ENCODE results near the gene ATP2C1.
"Not testable (repeated sequence)": the region's sequence is repeated elsewhere in the genome, so short reads cannot be mapped to it uniquely, and the experiment has no call there.

Gene ATP2C1

GRCh38 chr3:131033480-131034080, 139.7 kb downstream of the ATP2C1 start:
- DNase-seq (ENCODE audit: low read depth), result peak; percentile 41
- TF ChIP-seq CTCF (conservative IDR thresholded peaks at IDR 0.05; ENCODE audit: low read length), result peak; percentile 72

GRCh38 chr3:131036200-131036816, 142.4 kb downstream of the ATP2C1 start:
- no peak overlapping the region for H3K4me3 ChIP-seq (ENCODE audit: low read length)
- peak; percentile 81 for DNase-seq (ENCODE audit: low read depth)
- no peak for TF ChIP-seq CTCF (conservative IDR thresholded peaks at IDR 0.05; ENCODE audit: low read length)

More at GRCh38 chr3:131033480-131034080, 139.7 kb downstream of the ATP2C1 start:
- no peak overlapping the region for H3K4me3 ChIP-seq (ENCODE audit: low read length)

- DNase-seq (ENCODE audit: low read depth), result peak; percentile 68
- no peak for TF ChIP-seq CTCF (conservative IDR thresholded peaks at IDR 0.05; ENCODE audit: low read length)
- no peak overlapping the region for H3K4me3 ChIP-seq (ENCODE audit: low read length)
Observed at GRCh38 chr3:131036986-131037385, 143.1 kb downstream of the ATP2C1 start.

GRCh38 chr3:131038326-131038725, 144.4 kb downstream of the ATP2C1 start:
- no peak for DNase-seq (ENCODE audit: low read depth)
- no peak for TF ChIP-seq CTCF (conservative IDR thresholded peaks at IDR 0.05; ENCODE audit: low read length)
- H3K4me3 ChIP-seq (ENCODE audit: low read length), result no peak overlapping the region

- H3K4me3 ChIP-seq (ENCODE audit: low read length); DNase-seq (ENCODE audit: low read depth): not testable (repeated sequence)
Observed at GRCh38 chr3:131042271-131042985, 148.5 kb downstream of the ATP2C1 start.

- H3K4me3 ChIP-seq (ENCODE audit: low read length), result no peak overlapping the region
- no peak for TF ChIP-seq CTCF (conservative IDR thresholded peaks at IDR 0.05; ENCODE audit: low read length)
- no peak for DNase-seq (ENCODE audit: low read depth)
Observed at GRCh38 chr3:131047582-131047981, 153.7 kb downstream of the ATP2C1 start.

- TF ChIP-seq CTCF (conservative IDR thresholded peaks at IDR 0.05; ENCODE audit: low read length), result no peak
- no peak for DNase-seq (ENCODE audit: low read depth)
- no peak overlapping the region for H3K4me3 ChIP-seq (ENCODE audit: low read length)
Observed at GRCh38 chr3:131048030-131048429, 154.1 kb downstream of the ATP2C1 start.

All from AG10803 (cell line).